Uterus (tissue), 2 donors: ENCODE measurements around the gene TSHZ2.

Experiments used
- CTCF ChIP-seq, 4 experiments: fragments of 200-600 bp in 2 of 4; fragments of 450-650 bp in 2 of 4; sonication (generic) in 2 of 4; IDR thresholded peaks; one replicate each; pipeline ENCODE4 v1.5.1; 2016 to 2019; ENCODE audit warnings: antibody characterized with exemption in 4 of 4, mild to moderate bottlenecking in 2 of 4, moderate library complexity in 1 of 4
- POLR2A ChIP-seq, 2 donors: fragments of 450-650 bp; IDR thresholded peaks; one replicate each; pipeline ENCODE4 v1.6.1; 2016; ENCODE audit warnings: antibody characterized with exemption in 2 of 2, mild to moderate bottlenecking in 1 of 2, moderate library complexity in 1 of 2

GRCh38 chr20:53224851-53225250, 252.7 kb downstream of the TSHZ2 start:
- TF ChIP-seq CTCF (IDR thresholded peaks at IDR 0.05) = no peak
- no peak for TF ChIP-seq POLR2A (IDR thresholded peaks at IDR 0.05)
